Measurements from ENCODE around the gene P3H3.
A peak's percentile ranks its signal among the peaks of the same experiment; 100 is the strongest.

P3H3 gene

GRCh38 chr12:6822426-6823135 is 5.6 kb upstream of the P3H3 start:
- POLR2A ChIA-PET: interaction anchor here (0.6 to 1.2 kb wide), 3 partner anchors 35 to 352 kb away, joined by 3 to 10 read pairs (median 7); partner anchors contain the start of gene MLF2
- H3K4me1 ChIP-seq (ENCODE audit: control extremely low read depth in 1 of 4, control insufficient read depth in 4 of 4, insufficient read depth in 4 of 4, low read length in 3 of 4): peaks cover 0 to 29% (median 24%) of the 10 kb centered on the region in 4 experiments
- DNase-seq: no peak
- 83% methylated on average over 3 of the region's 7 CpGs for WGBS (ENCODE audit: insufficient coverage)
- H3K27ac ChIP-seq (ENCODE audit: insufficient read depth in 1 of 2, low read depth in 1 of 2, low read length in 2 of 2, poor library complexity in 1 of 2, severe bottlenecking in 2 of 2): no peak overlapping the region
- no peaks in the 10 kb centered on the region for H3K27me3 ChIP-seq (replicated peaks in 2 of 5; ENCODE audit: control insufficient read depth in 4 of 5, insufficient read depth in 5 of 5, low read length in 4 of 5)
- no peaks in the 10 kb centered on the region for H3K9me3 ChIP-seq (ENCODE audit: control extremely low read depth in 1 of 5, control insufficient read depth in 4 of 5, insufficient read depth in 2 of 5, low read depth in 1 of 5, low read length in 4 of 5)
- peak overlapping the region in 3 of 7 experiments; percentile 37 to 72 (median 61) for H3K4me3 ChIP-seq (ENCODE audit: control insufficient read depth in 1 of 7, extremely low read depth in 1 of 7, insufficient read depth in 4 of 7, low read depth in 2 of 7, low read length in 6 of 7)
- H3K36me3 ChIP-seq (ENCODE audit: control insufficient read depth in 4 of 4, insufficient read depth in 4 of 4, low read length in 3 of 4): no peaks in the 10 kb centered on the region
- CTCF ChIA-PET: interaction anchor here (0.9 to 13.0 kb wide), 12 partner anchors 11 to 246 kb away, joined by 3 to 97 read pairs (median 8); partner anchors contain the start of genes CD4, MLF2 and PTMS

- no peak for DNase-seq
- 94% methylated on average over 3 of the region's 12 CpGs for WGBS (ENCODE audit: insufficient coverage)
- Histone ChIP-seq H3K4me3 (ENCODE audit: control insufficient read depth in 1 of 7, extremely low read depth in 1 of 7, insufficient read depth in 4 of 7, low read depth in 2 of 7, low read length in 6 of 7) (no peak overlapping the region), H3K27me3 (replicated peaks in 2 of 5; ENCODE audit: control insufficient read depth in 4 of 5, insufficient read depth in 5 of 5, low read length in 4 of 5) (no peaks in the 10 kb centered on the region), H3K27ac (ENCODE audit: insufficient read depth in 1 of 2, low read depth in 1 of 2, low read length in 2 of 2, poor library complexity in 1 of 2, severe bottlenecking in 2 of 2) (no peak overlapping the region), H3K36me3 (ENCODE audit: control insufficient read depth in 4 of 4, insufficient read depth in 4 of 4, low read length in 3 of 4) (no peaks in the 10 kb centered on the region), H3K4me1 (ENCODE audit: control extremely low read depth in 1 of 4, control insufficient read depth in 4 of 4, insufficient read depth in 4 of 4, low read length in 3 of 4) (peaks cover 0 to 33% (median 29%) of the 10 kb centered on the region in 4 experiments), H3K9me3 (ENCODE audit: control extremely low read depth in 1 of 5, control insufficient read depth in 4 of 5, insufficient read depth in 2 of 5, low read depth in 1 of 5, low read length in 4 of 5) (no peaks in the 10 kb centered on the region)
- ChIA-PET CTCF (interaction anchor here (1.0 to 13.0 kb wide), 18 partner anchors 11 to 245 kb away, joined by 3 to 97 read pairs (median 4); partner anchors contain the start of genes CD4, LAG3, MLF2 and PTMS), POLR2A (no interaction called here)
These were observed 4.8 kb upstream of the P3H3 start for GRCh38 chr12:6823182-6824084.

DNA sequence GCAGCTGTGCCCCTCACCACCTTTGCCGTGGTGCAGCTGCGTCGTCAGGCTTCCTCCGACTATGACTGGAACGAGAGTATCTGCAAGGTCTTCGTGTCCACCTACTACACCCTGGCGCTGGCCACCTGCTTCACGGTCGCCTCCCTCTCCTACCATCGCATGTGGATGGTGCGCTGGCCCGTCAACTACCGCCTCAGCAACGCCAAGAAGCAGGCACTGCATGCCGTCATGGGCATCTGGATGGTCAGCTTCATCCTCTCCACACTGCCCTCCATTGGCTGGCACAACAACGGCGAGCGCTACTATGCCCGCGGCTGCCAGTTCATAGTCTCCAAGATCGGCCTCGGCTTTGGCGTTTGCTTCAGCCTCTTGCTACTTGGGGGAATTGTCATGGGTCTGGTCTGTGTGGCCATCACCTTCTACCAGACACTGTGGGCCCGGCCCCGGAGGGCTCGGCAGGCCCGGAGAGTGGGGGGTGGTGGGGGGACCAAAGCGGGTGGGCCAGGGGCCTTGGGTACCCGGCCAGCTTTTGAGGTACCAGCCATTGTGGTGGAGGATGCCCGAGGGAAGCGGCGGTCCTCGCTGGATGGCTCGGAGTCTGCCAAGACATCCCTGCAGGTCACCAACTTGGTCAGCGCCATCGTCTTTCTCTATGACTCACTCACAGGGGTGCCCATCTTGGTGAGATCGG is 4.0 kb upstream of the P3H3 start:
- ChIA-PET CTCF (interaction anchor here (1.0 to 13.0 kb wide), 26 partner anchors 10 to 245 kb away, joined by 3 to 97 read pairs (median 7); partner anchors contain the start of genes CD4, CDCA3, LAG3 and MLF2), POLR2A (no interaction called here)
- DNase-seq: no peak
- 97% methylated on average over 29 of the region's 37 CpGs for WGBS (ENCODE audit: insufficient coverage)
- Histone ChIP-seq H3K27me3 (replicated peaks in 2 of 5; ENCODE audit: control insufficient read depth in 4 of 5, insufficient read depth in 5 of 5, low read length in 4 of 5) (peaks cover 0 to under 1% (median 0%) of the 10 kb centered on the region in 5 experiments), H3K27ac (ENCODE audit: insufficient read depth in 1 of 2, low read depth in 1 of 2, low read length in 2 of 2, poor library complexity in 1 of 2, severe bottlenecking in 2 of 2) (no peak overlapping the region), H3K36me3 (ENCODE audit: control insufficient read depth in 4 of 4, insufficient read depth in 4 of 4, low read length in 3 of 4) (no peaks in the 10 kb centered on the region), H3K9me3 (ENCODE audit: control extremely low read depth in 1 of 5, control insufficient read depth in 4 of 5, insufficient read depth in 2 of 5, low read depth in 1 of 5, low read length in 4 of 5) (no peaks in the 10 kb centered on the region), H3K4me1 (ENCODE audit: control extremely low read depth in 1 of 4, control insufficient read depth in 4 of 4, insufficient read depth in 4 of 4, low read length in 3 of 4) (peaks cover 0 to 38% (median 36%) of the 10 kb centered on the region in 4 experiments), H3K4me3 (ENCODE audit: control insufficient read depth in 1 of 7, extremely low read depth in 1 of 7, insufficient read depth in 4 of 7, low read depth in 2 of 7, low read length in 6 of 7) (no peak overlapping the region)

DNA sequence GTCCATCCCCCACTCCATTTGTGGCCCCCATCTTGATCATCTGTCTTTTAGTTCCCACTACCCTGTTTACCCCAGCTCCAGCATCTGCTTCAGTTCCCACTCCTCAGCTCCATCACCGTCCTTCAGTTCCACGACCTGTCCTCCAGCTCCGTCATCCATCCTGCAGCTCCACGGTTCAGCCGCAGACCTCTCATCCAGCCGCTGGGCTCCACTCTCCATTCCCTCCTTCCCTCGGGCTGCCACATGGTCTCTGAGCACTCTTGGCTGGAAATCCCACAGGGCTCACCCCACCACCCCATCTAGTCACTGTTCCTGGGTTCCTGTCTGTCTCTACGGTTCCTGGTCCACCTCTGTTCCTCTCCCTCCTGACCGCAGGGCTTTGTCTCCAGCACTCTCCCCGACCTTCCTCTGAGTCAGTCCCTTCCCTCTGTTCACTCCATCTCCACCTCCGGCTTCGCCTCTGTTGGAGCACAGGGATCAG is 3.3 kb upstream of the P3H3 start:
- H3K27ac ChIP-seq (ENCODE audit: insufficient read depth in 1 of 2, low read depth in 1 of 2, low read length in 2 of 2, poor library complexity in 1 of 2, severe bottlenecking in 2 of 2): no peak overlapping the region
- H3K4me3 ChIP-seq (ENCODE audit: control insufficient read depth in 1 of 7, extremely low read depth in 1 of 7, insufficient read depth in 4 of 7, low read depth in 2 of 7, low read length in 6 of 7): no peak overlapping the region
- WGBS (ENCODE audit: insufficient coverage): 73% methylated on average over 11 of the region's 12 CpGs
- H3K9me3 ChIP-seq (ENCODE audit: control extremely low read depth in 1 of 5, control insufficient read depth in 4 of 5, insufficient read depth in 2 of 5, low read depth in 1 of 5, low read length in 4 of 5): no peaks in the 10 kb centered on the region
- DNase-seq: no peak
- H3K36me3 ChIP-seq (ENCODE audit: control insufficient read depth in 4 of 4, insufficient read depth in 4 of 4, low read length in 3 of 4): no peaks in the 10 kb centered on the region
- ChIA-PET POLR2A (interaction anchor here (1.8 kb wide), 1 partner anchor 73 kb away, joined by 6 read pairs; the partner anchor contains the start of gene MLF2), CTCF (interaction anchor here (0.9 to 13.0 kb wide), 25 partner anchors 9 to 204 kb away, joined by 3 to 97 read pairs (median 7); partner anchors contain the start of genes CD4, CDCA3, LAG3 and MLF2)
- peaks cover 0 to 45% (median 41%) of the 10 kb centered on the region in 4 experiments for H3K4me1 ChIP-seq (ENCODE audit: control extremely low read depth in 1 of 4, control insufficient read depth in 4 of 4, insufficient read depth in 4 of 4, low read length in 3 of 4)
- peaks cover 0 to 5% (median 0%) of the 10 kb centered on the region in 5 experiments for H3K27me3 ChIP-seq (replicated peaks in 2 of 5; ENCODE audit: control insufficient read depth in 4 of 5, insufficient read depth in 5 of 5, low read length in 4 of 5)

- peak; percentile 66 to 80 (median 73) for DNase-seq
- 19% methylated on average over 16 of the region's 19 CpGs for WGBS (ENCODE audit: insufficient coverage)
- Histone ChIP-seq H3K9me3 (ENCODE audit: control extremely low read depth in 1 of 5, control insufficient read depth in 4 of 5, insufficient read depth in 2 of 5, low read depth in 1 of 5, low read length in 4 of 5) (no peaks in the 10 kb centered on the region), H3K4me1 (ENCODE audit: control extremely low read depth in 1 of 4, control insufficient read depth in 4 of 4, insufficient read depth in 4 of 4, low read length in 3 of 4) (peaks cover 0 to 44% (median 39%) of the 10 kb centered on the region in 4 experiments), H3K27ac (ENCODE audit: insufficient read depth in 1 of 2, low read depth in 1 of 2, low read length in 2 of 2, poor library complexity in 1 of 2, severe bottlenecking in 2 of 2) (no peak overlapping the region), H3K36me3 (ENCODE audit: control insufficient read depth in 4 of 4, insufficient read depth in 4 of 4, low read length in 3 of 4) (peaks cover 0 to 2% (median 0%) of the 10 kb centered on the region in 4 experiments), H3K27me3 (replicated peaks in 2 of 5; ENCODE audit: control insufficient read depth in 4 of 5, insufficient read depth in 5 of 5, low read length in 4 of 5) (peaks cover 0 to 7% (median 0%) of the 10 kb centered on the region in 5 experiments), H3K4me3 (ENCODE audit: control insufficient read depth in 1 of 7, extremely low read depth in 1 of 7, insufficient read depth in 4 of 7, low read depth in 2 of 7, low read length in 6 of 7) (peak overlapping the region in 1 of 7 experiments; percentile 32)
- CTCF ChIA-PET: interaction anchor here (0.7 to 13.0 kb wide), 31 partner anchors 9 to 271 kb away, joined by 3 to 97 read pairs (median 5); partner anchors contain the start of genes CD4, CDCA3, COPS7A and GNB3
- POLR2A ChIA-PET: interaction anchor here (1.8 kb wide), 1 partner anchor 73 kb away, joined by 6 read pairs; the partner anchor contains the start of gene MLF2
These were observed 2.6 kb upstream of the P3H3 start for GRCh38 chr12:6825398-6826124.

All from common myeloid progenitor, CD34-positive (primary cell).